ENCODE measurements around the gene PLCH1. TPM values are rescaled to one million over a fixed set of nuclear protein-coding genes. Genes with fewer than 3 reads are reported as not detected.

Gene PLCH1
- total RNA-seq, 1 experiment from 2014 or later: 8.9 TPM

DNA sequence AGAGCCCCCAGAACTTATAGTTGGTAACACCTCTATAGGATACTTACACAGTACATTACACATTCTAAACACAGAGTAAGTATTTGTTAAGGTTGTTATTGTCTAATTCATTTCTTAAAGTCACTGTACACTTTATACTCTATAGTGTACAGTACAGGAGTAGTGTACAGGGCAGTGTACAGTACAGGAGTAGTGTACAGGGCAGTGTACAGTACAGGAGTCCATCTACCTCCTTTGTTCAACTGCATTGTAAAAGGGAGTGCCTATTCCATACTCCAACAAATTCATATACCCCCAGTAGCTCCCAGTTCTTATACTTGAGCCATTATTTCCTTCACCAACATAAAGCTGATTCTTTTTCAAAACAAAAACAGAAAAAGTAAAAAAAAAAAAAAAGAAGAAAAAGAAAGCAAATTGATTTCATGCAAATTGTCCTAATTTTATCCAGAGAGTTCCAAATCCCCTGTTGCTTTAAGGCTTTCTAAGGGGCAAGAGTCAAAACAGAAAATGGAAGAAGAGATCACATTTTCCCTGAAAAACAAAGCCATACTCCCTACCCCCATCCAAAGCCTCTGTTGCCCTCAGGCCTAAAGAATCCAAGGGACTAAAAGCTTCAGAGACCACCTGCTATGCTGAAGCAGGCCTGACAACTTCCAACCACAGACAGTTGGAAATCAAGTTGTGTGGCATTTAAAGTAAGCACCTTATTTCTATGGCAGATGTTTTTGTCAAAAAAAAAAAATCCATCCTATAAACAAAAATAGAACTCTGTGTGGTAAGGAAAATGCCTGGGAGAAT, 125.6 kb downstream of the PLCH1 start (continued):
- TF ChIP-seq, protein P1, sequence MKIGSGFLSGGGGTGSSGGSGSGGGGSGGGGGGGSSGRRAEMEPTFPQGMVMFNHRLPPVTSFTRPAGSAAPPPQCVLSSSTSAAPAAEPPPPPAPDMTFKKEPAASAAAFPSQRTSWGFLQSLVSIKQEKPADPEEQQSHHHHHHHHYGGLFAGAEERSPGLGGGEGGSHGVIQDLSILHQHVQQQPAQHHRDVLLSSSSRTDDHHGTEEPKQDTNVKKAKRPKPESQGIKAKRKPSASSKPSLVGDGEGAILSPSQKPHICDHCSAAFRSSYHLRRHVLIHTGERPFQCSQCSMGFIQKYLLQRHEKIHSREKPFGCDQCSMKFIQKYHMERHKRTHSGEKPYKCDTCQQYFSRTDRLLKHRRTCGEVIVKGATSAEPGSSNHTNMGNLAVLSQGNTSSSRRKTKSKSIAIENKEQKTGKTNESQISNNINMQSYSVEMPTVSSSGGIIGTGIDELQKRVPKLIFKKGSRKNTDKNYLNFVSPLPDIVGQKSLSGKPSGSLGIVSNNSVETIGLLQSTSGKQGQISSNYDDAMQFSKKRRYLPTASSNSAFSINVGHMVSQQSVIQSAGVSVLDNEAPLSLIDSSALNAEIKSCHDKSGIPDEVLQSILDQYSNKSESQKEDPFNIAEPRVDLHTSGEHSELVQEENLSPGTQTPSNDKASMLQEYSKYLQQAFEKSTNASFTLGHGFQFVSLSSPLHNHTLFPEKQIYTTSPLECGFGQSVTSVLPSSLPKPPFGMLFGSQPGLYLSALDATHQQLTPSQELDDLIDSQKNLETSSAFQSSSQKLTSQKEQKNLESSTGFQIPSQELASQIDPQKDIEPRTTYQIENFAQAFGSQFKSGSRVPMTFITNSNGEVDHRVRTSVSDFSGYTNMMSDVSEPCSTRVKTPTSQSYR (CRISPR knock-in tag; IDR thresholded peaks at IDR 0.05): no peak
- TF ChIP-seq, protein P2, sequence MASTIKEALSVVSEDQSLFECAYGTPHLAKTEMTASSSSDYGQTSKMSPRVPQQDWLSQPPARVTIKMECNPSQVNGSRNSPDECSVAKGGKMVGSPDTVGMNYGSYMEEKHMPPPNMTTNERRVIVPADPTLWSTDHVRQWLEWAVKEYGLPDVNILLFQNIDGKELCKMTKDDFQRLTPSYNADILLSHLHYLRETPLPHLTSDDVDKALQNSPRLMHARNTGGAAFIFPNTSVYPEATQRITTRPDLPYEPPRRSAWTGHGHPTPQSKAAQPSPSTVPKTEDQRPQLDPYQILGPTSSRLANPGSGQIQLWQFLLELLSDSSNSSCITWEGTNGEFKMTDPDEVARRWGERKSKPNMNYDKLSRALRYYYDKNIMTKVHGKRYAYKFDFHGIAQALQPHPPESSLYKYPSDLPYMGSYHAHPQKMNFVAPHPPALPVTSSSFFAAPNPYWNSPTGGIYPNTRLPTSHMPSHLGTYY (CRISPR knock-in tag; IDR thresholded peaks at IDR 0.05): no peak
- TF ChIP-seq, protein P3, sequence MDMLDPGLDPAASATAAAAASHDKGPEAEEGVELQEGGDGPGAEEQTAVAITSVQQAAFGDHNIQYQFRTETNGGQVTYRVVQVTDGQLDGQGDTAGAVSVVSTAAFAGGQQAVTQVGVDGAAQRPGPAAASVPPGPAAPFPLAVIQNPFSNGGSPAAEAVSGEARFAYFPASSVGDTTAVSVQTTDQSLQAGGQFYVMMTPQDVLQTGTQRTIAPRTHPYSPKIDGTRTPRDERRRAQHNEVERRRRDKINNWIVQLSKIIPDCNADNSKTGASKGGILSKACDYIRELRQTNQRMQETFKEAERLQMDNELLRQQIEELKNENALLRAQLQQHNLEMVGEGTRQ (CRISPR knock-in tag; IDR thresholded peaks at IDR 0.05): no peak
- TF ChIP-seq TCF7 (CRISPR knock-in tag; IDR thresholded peaks at IDR 0.05; ENCODE audit: low read depth): no peak
- no peak for TF ChIP-seq SOX15 (CRISPR knock-in tag; IDR thresholded peaks at IDR 0.05)
- TF ChIP-seq, protein P4, sequence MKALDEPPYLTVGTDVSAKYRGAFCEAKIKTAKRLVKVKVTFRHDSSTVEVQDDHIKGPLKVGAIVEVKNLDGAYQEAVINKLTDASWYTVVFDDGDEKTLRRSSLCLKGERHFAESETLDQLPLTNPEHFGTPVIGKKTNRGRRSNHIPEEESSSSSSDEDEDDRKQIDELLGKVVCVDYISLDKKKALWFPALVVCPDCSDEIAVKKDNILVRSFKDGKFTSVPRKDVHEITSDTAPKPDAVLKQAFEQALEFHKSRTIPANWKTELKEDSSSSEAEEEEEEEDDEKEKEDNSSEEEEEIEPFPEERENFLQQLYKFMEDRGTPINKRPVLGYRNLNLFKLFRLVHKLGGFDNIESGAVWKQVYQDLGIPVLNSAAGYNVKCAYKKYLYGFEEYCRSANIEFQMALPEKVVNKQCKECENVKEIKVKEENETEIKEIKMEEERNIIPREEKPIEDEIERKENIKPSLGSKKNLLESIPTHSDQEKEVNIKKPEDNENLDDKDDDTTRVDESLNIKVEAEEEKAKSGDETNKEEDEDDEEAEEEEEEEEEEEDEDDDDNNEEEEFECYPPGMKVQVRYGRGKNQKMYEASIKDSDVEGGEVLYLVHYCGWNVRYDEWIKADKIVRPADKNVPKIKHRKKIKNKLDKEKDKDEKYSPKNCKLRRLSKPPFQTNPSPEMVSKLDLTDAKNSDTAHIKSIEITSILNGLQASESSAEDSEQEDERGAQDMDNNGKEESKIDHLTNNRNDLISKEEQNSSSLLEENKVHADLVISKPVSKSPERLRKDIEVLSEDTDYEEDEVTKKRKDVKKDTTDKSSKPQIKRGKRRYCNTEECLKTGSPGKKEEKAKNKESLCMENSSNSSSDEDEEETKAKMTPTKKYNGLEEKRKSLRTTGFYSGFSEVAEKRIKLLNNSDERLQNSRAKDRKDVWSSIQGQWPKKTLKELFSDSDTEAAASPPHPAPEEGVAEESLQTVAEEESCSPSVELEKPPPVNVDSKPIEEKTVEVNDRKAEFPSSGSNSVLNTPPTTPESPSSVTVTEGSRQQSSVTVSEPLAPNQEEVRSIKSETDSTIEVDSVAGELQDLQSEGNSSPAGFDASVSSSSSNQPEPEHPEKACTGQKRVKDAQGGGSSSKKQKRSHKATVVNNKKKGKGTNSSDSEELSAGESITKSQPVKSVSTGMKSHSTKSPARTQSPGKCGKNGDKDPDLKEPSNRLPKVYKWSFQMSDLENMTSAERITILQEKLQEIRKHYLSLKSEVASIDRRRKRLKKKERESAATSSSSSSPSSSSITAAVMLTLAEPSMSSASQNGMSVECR (CRISPR knock-in tag; IDR thresholded peaks at IDR 0.05; ENCODE audit: borderline replicate concordance): no peak
- TF ChIP-seq IRF2 (CRISPR knock-in tag; IDR thresholded peaks at IDR 0.05; ENCODE audit: borderline replicate concordance, low read depth): no peak

DNA sequence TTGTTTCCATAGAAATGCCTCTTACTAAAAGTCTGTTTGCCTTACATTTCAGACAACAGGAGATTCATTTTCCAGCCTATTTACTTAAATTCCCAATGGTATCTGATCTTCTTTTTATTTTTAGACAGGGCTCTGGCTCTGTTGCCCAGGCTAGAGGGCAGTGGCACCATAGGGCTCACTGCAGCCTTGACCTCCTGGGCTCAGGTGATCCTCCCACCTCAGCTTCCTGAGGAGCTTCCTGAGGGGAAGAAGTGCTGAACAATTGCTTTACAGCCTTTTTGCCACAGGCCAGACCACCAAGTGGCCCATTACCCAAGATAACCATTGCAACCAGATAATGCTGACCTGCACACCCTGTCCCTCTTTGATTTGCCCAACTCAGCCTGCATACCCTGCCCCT, 126.3 kb downstream of the PLCH1 start:
- DNase-seq (ENCODE audit: low spot score) (no peak), ATAC-seq (peak; percentile 48)
- CTCF ChIA-PET: interaction anchor here (2.3 kb wide), 1 partner anchor 83 kb away, joined by 8 read pairs; no protein-coding TSS in a partner anchor
- H3K4me1 Mint-ChIP-seq: peaks cover 54% of the 10 kb centered on the region
- peaks cover 40% of the 10 kb centered on the region for H3K9me3 Mint-ChIP-seq
- no peak for TF ChIP-seq HMGA2 (CRISPR knock-in tag; IDR thresholded peaks at IDR 0.05)
- TF ChIP-seq ZNF121 (CRISPR knock-in tag; IDR thresholded peaks at IDR 0.05): peak; percentile 54; the same call in 1 of the 2 replicates
- H3K27me3 Mint-ChIP-seq (ENCODE audit: low read depth): no peaks in the 10 kb centered on the region; the same call in 1 of the 2 replicates
- peak overlapping the region; percentile 75 for H3K27ac Mint-ChIP-seq
- H3K4me3 Mint-ChIP-seq: no peak overlapping the region
- peaks cover 41% of the 10 kb centered on the region for H3K36me3 Mint-ChIP-seq
- POLR2A ChIA-PET: interaction anchor here (0.6 to 0.7 kb wide), 2 partner anchors 9 to 538 kb away, joined by 3 to 6 read pairs; partner anchors contain the start of gene MME

DNA sequence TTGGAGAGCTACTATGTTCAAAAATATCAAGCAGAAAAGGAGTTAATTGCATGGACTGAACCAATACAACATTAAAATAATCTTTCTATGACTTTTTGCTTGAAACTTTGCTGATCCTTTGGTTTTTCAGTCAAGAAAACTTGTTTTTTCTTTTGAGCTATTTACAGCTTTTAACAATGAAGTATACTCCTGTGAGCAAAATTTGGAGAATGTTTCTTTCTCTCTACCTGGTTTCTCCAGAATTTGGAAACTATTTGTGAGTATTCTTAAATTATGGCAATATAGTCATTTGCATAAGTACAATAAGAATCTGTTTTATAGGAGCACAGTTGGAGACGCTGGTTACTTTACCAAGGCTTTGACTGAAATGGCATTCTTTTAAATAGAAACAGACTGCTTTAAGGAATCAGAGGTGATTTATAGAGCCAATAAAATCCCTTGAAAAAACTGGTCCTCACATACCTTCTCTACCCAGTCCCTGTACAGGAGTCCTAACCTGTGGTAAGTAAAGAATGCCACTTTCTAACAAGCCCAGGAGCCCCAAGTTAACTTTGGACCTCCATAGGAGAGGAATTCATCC, 127.4 kb downstream of the PLCH1 start:
- Mint-ChIP-seq H3K36me3 (peaks cover 48% of the 10 kb centered on the region), H3K4me3 (no peak overlapping the region), H3K27me3 (ENCODE audit: low read depth) (no peaks in the 10 kb centered on the region; the same call in 1 of the 2 replicates), H3K4me1 (peaks cover 43% of the 10 kb centered on the region), H3K27ac (no peak overlapping the region), H3K9me3 (peaks cover 47% of the 10 kb centered on the region)
- ChIA-PET CTCF (no interaction called here), POLR2A (interaction anchor here (0.7 kb wide), 1 partner anchor 40 kb away, joined by 3 read pairs; no protein-coding TSS in a partner anchor)
- DNase-seq (ENCODE audit: low spot score) (no peak), ATAC-seq (no peak)
- TF ChIP-seq, protein P5, sequence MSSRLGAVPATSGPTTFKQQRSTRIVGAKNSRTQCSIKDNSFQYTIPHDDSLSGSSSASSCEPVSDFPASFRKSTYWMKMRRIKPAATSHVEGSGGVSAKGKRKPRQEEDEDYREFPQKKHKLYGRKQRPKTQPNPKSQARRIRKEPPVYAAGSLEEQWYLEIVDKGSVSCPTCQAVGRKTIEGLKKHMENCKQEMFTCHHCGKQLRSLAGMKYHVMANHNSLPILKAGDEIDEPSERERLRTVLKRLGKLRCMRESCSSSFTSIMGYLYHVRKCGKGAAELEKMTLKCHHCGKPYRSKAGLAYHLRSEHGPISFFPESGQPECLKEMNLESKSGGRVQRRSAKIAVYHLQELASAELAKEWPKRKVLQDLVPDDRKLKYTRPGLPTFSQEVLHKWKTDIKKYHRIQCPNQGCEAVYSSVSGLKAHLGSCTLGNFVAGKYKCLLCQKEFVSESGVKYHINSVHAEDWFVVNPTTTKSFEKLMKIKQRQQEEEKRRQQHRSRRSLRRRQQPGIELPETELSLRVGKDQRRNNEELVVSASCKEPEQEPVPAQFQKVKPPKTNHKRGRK (CRISPR knock-in tag; IDR thresholded peaks at IDR 0.05; ENCODE audit: borderline replicate concordance): no peak
- TF ChIP-seq RELA (CRISPR knock-in tag; IDR thresholded peaks at IDR 0.05; ENCODE audit: borderline replicate concordance) (no peak), SMAD3 (CRISPR knock-in tag; IDR thresholded peaks at IDR 0.05; ENCODE audit: borderline replicate concordance) (no peak), GRHL2 (CRISPR knock-in tag; IDR thresholded peaks at IDR 0.05; ENCODE audit: insufficient replicate concordance, severe bottlenecking) (no peak)
- TF ChIP-seq, protein P6, sequence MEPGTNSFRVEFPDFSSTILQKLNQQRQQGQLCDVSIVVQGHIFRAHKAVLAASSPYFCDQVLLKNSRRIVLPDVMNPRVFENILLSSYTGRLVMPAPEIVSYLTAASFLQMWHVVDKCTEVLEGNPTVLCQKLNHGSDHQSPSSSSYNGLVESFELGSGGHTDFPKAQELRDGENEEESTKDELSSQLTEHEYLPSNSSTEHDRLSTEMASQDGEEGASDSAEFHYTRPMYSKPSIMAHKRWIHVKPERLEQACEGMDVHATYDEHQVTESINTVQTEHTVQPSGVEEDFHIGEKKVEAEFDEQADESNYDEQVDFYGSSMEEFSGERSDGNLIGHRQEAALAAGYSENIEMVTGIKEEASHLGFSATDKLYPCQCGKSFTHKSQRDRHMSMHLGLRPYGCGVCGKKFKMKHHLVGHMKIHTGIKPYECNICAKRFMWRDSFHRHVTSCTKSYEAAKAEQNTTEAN (CRISPR knock-in tag; IDR thresholded peaks at IDR 0.05): no peak
- TF ChIP-seq, protein P7, sequence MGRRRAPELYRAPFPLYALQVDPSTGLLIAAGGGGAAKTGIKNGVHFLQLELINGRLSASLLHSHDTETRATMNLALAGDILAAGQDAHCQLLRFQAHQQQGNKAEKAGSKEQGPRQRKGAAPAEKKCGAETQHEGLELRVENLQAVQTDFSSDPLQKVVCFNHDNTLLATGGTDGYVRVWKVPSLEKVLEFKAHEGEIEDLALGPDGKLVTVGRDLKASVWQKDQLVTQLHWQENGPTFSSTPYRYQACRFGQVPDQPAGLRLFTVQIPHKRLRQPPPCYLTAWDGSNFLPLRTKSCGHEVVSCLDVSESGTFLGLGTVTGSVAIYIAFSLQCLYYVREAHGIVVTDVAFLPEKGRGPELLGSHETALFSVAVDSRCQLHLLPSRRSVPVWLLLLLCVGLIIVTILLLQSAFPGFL (CRISPR knock-in tag; IDR thresholded peaks at IDR 0.05; ENCODE audit: borderline replicate concordance): no peak
- TF ChIP-seq, protein P8, sequence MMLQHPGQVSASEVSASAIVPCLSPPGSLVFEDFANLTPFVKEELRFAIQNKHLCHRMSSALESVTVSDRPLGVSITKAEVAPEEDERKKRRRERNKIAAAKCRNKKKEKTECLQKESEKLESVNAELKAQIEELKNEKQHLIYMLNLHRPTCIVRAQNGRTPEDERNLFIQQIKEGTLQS (CRISPR knock-in tag; conservative IDR thresholded peaks at IDR 0.05): no peak
